ENCODE data around the gene ACAP3. TPM values are rescaled to one million over a fixed set of nuclear protein-coding genes. Genes with fewer than 3 reads are reported as not detected.

ACAP3 gene
- total and polyA plus RNA-seq, 2 of the 4 experiments (the other 2 are of a cell fraction) = 13.3 to 58.2 TPM

GRCh38 chr1:1310476-1311053, 2.8 kb upstream of the ACAP3 start:
- peak overlapping the region; percentile 65 for H2AK9ac ChIP-seq (replicated peaks; ENCODE audit: low read depth, low read length, poor library complexity)
- BruUV-seq (replicated peaks) = no TSS peak
- H3K4me3 ChIP-seq (ENCODE audit: insufficient read depth, low read depth, low read length) = no peak overlapping the region
- peaks cover 50% of the 10 kb centered on the region for H4K20me1 ChIP-seq (ENCODE audit: insufficient read depth, low read length)
- no peak overlapping the region for H3K23ac ChIP-seq (ENCODE audit: low read depth, low read length)
- no peak overlapping the region for H2BK5ac ChIP-seq (ENCODE audit: low read depth, low read length, poor library complexity, severe bottlenecking)
- dilution Hi-C loops (cut with HindIII; ENCODE audit: low sequenced_read_pairs, unreplicated experiment) (no loop called here), in situ Hi-C loops (cut with MboI; ENCODE audit: low sequenced_read_pairs) (no loop called here), intact Hi-C loops (cut with micrococcal nuclease) (no loop called here)
- no peak overlapping the region for H4K8ac ChIP-seq (ENCODE audit: low read depth in 2 of 2, low read length in 2 of 2)
- peaks cover 54% of the 10 kb centered on the region for H3K36me3 ChIP-seq (ENCODE audit: control insufficient read depth, insufficient read depth, low read length)
- 87% methylated on average over 19 of the region's 21 CpGs; no CpG with 5 or more reads in 1 of the 2 experiments for WGBS, 2 experiments (ENCODE audit: extremely low coverage in 2 of 2, insufficient read length in 1 of 2)
- H3K4ac ChIP-seq (ENCODE audit: low read depth, low read length) = no peak overlapping the region
- no peak overlapping the region for H2AFZ ChIP-seq (replicated peaks; ENCODE audit: low read length, poor library complexity)
- H2BK15ac ChIP-seq (ENCODE audit: low read depth, low read length) = no peak overlapping the region
- peaks cover 5 to 49% of the 10 kb centered on the region in 2 experiments for H3K79me1 ChIP-seq (ENCODE audit: low read depth in 1 of 2, low read length in 2 of 2)
- peaks cover 3% of the 10 kb centered on the region for H3K9me1 ChIP-seq (ENCODE audit: insufficient read depth, low read length)
- H4K91ac ChIP-seq (ENCODE audit: insufficient read depth, low read depth, low read length) = no peak overlapping the region
- TF ChIP-seq FOS (IDR thresholded peaks at IDR 0.05; ENCODE audit: low read depth, low read length) = no peak
- TF ChIP-seq MAZ (IDR thresholded peaks at IDR 0.05; ENCODE audit: borderline replicate concordance, low read depth, low read length) = no peak
- TF ChIP-seq CEBPB (IDR thresholded peaks at IDR 0.05; ENCODE audit: low read depth, low read length) = no peak
- TF ChIP-seq POLR2A (IDR thresholded peaks at IDR 0.05; ENCODE audit: low read depth, low read length) = no peak
- no peak for TF ChIP-seq USF2 (IDR thresholded peaks at IDR 0.05; ENCODE audit: low read depth, low read length)
- no peak for TF ChIP-seq RAD21 (IDR thresholded peaks at IDR 0.05; ENCODE audit: low read length)
- TF ChIP-seq SMC3 (IDR thresholded peaks at IDR 0.05; ENCODE audit: low read depth, low read length) = no peak
- no peak for TF ChIP-seq CTCF (conservative IDR thresholded peaks at IDR 0.05; ENCODE audit: low read depth, low read length)
- no peak for TF ChIP-seq MXI1 (IDR thresholded peaks at IDR 0.05; ENCODE audit: borderline replicate concordance, low read depth, low read length)
- no peak for TF ChIP-seq NFE2L2 (IDR thresholded peaks at IDR 0.05; ENCODE audit: low read depth, low read length)
- no peak for TF ChIP-seq RCOR1 (IDR thresholded peaks at IDR 0.05; ENCODE audit: insufficient replicate concordance, low read length)
- TF ChIP-seq MAFK (IDR thresholded peaks at IDR 0.05; ENCODE audit: low read depth, low read length) = no peak
- no peak for TF ChIP-seq ELK1 (IDR thresholded peaks at IDR 0.05; ENCODE audit: borderline replicate concordance, low read depth, low read length)
- no peak for TF ChIP-seq BHLHE40 (IDR thresholded peaks at IDR 0.05; ENCODE audit: low read depth, low read length)
- no peak for TF ChIP-seq CHD1 (IDR thresholded peaks at IDR 0.05; ENCODE audit: low read depth, low read length)
- TF ChIP-seq RFX5 (IDR thresholded peaks at IDR 0.05; ENCODE audit: low read depth, low read length) = no peak
- peaks cover 19% of the 10 kb centered on the region for H3K4me1 ChIP-seq (ENCODE audit: control insufficient read depth, insufficient read depth, low read length)
- H3K9ac ChIP-seq (ENCODE audit: low read depth, low read length) = no peak overlapping the region
- no peak overlapping the region for H3K56ac ChIP-seq (ENCODE audit: extremely low read depth, insufficient read depth, low read length)
- no peak overlapping the region for H2BK120ac ChIP-seq (ENCODE audit: low read depth, low read length)
- H3K4me2 ChIP-seq (ENCODE audit: low read depth, low read length) = no peak overlapping the region
- no peak overlapping the region for H3K18ac ChIP-seq (ENCODE audit: low read depth, low read length)
- no peak overlapping the region for H2BK20ac ChIP-seq (ENCODE audit: low read depth, low read length)
- no peak overlapping the region for H3K14ac ChIP-seq (replicated peaks; ENCODE audit: low read depth, low read length)
- POLR2A ChIA-PET (ENCODE audit: unreplicated experiment) = no interaction called here
- no peak overlapping the region for H2AK5ac ChIP-seq (ENCODE audit: low read depth, low read length)
- H3K27me3 ChIP-seq (ENCODE audit: control insufficient read depth, insufficient read depth, low read length) = no peaks in the 10 kb centered on the region
- no peaks in the 10 kb centered on the region for H3K9me3 ChIP-seq (ENCODE audit: control insufficient read depth, insufficient read depth, low read length)
- CTCF ChIA-PET = no interaction called here
- no peak overlapping the region for H3K27ac ChIP-seq (ENCODE audit: insufficient read depth, low read length)
- no peak for DNase-seq
- H4K5ac ChIP-seq (ENCODE audit: low read depth, low read length) = no peak overlapping the region
- no peak for ATAC-seq (ENCODE audit: low read depth)
